Measurements from ENCODE around the gene MYPN. TPM values are rescaled to one million over a fixed set of nuclear protein-coding genes. Genes with fewer than 3 reads are reported as not detected.

The MYPN gene
- total RNA-seq, 1 experiment from 2014 or later, result 3.9 TPM

Other genes with a start within 250 kb of the MYPN start
- 10.4 and 12.1 TPM in 2 replicates for gene SIRT1, start 224.8 kb upstream of the MYPN start, total RNA-seq (2014; rRNA removed; shearing (Covaris generic))
- 24.8 and 30.4 TPM in 2 replicates for gene HERC4, start 34.2 kb upstream of the MYPN start, total RNA-seq (2014; rRNA removed; shearing (Covaris generic))
- gene ATOH7, start 122.6 kb downstream of the MYPN start, total RNA-seq (2014; rRNA removed; shearing (Covaris generic)), result not detected in 2 replicates
- gene HNRNPH3, start 222.6 kb downstream of the MYPN start, total RNA-seq (2014; rRNA removed; shearing (Covaris generic)), result 17.6 and 20.9 TPM in 2 replicates
- 2.0 and 2.3 TPM in 2 replicates for gene PBLD, start 223.4 kb downstream of the MYPN start, total RNA-seq (2014; rRNA removed; shearing (Covaris generic))

All from HT1080 (cell line).